Activated CD4-positive, alpha-beta T cell treated with anti-CD3 and anti-CD28 coated beads, Interleukin-2, Interleukin-6, amounts not matched to agents 100 ng/mL and 50 ng/mL, durations not matched to agents 16 hours and 8 hours (primary cell): ENCODE measurements around the gene SSH2.
A peak's percentile ranks its signal among the peaks of the same experiment; 100 is the strongest.
"Not testable (repeated sequence)": the region's sequence is repeated elsewhere in the genome, so short reads cannot be mapped to it uniquely, and the experiment has no call there.

Experiments
- DNase-seq: peaks from one replicate; pipeline ENCODE4 v3.0.0-alpha.2; 2020

The SSH2 gene

DNA sequence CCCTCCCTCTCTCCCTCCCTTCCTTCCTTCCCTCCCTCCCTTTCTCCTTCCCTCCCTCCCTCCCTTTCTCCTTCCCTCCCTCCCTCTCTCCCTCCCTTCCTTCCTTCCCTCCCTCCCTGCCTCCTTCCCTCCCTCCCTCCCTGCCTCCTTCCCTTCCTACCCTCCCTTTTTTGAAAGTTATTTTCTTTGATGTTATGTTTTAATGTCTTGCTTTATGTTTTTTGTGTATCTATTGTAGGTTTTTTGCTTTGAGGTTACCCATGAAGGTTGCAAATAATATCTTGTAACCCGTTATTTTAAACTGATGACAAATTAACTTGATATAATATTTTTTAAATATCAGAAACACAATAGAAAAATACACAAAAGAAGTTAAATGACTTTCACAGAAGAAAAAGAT, 96.2 kb downstream of the SSH2 start:
- no peak for DNase-seq

DNA sequence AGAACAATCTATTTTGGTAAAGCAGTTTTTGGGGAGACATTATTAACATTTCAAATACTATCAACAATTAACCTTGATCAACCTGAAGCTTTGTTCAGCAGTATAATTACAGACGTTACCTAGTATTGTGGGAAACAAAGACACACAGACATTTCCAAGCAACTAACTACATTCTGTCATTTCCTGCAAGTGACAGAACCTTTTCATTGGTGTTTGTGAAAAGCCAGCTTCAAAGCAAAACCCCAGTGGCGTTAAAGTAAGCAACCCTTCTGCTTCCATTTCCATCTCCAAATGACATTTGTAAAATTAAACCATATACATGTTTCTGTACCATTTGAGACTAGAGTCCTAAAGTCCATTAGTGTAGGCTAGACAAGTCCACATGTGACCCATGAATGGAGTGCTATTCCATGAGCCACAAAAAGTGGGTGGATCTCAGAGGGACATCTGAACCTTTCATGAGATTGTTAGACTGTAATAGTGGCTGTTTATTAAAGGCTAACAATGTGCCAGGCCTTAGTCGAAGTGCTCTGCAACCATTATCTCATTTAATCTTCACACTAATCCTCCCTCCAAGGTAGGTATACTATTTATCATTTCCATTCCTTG, 101.2 kb downstream of the SSH2 start:
- no peak for DNase-seq

DNA sequence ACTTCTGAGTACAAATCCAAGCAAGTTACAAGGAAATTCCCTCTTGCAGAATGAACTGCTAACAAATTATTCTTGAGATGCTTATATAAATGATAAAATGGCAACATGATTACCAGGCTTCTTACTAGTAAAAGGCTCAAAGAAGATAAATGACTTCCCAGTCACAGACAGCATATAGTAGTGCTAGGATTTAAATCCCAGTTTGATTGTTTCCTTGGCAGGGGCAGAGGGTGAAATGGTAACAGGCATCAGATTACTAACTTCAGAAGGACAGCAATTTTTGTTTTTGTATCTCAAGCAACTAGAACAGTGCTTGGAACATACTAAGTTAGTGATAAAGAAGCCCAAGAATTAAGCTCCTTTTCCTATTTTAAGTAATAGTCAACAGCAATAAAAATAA, 102.8 kb downstream of the SSH2 start:
- DNase-seq: no peak

DNA sequence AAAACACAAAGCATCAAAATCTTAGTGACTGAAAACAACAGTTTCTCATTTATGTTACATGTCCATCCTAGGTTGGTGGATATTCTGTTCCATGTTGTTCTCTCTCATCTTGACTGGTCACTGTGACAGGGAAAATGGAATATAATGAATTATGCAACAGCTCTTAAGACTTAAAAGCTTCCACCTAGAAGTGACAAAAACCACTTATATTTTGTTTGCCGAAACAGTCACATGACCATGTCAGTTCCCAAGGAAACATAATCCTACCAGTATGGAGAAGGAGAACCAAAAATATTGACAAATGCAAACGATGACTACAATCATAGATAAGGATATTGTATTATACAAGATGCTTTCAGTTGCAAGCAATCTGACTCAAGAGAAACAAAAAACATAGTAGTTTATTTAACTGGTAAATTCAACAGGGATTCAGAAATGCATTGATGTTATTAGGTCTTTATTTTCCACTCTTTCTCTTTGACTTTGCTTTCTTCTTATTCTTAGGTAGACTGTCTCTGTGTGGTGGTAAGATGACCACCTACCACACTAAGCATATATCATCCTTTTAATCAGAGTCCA, 103.8 kb downstream of the SSH2 start:
- no peak for DNase-seq

DNA sequence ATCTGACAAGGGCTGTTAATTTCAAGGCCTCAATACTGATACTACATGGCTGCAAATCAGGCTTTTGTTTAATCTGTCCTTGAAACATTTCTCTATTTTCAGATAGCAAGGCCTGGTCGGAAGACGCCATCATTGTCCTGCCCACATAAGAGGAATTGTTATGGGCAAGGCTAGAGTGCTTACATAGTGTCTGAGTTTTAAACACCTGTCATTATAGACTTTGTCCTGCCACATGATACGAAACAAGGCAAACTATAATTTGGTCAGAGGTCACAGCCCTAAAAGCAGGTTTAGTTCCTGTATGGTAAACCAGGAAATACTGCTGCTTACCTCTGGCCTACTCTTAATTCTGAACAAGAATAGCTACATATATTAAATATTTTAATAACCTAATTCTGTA, 104.4 kb downstream of the SSH2 start:
- DNase-seq: no peak

DNA sequence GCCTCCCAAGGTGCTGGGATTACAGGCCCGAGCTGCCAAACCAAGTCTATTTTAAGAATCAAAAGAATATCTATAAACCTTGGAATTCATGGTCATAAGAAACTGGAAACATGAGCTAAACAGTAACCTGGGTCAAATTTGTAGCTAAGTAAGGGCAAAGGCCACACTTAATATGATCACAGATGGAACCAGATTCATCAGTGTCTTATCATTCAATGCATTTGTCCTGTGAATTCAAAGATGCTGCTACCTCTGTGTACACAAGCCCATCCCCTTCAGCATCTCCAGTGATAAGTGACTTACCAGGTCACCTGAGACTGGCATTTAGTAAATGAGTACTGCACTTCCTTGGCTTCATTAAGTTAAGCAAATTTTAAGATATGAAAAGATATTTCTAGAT, 108.1 kb downstream of the SSH2 start:
- no peak for DNase-seq

DNA sequence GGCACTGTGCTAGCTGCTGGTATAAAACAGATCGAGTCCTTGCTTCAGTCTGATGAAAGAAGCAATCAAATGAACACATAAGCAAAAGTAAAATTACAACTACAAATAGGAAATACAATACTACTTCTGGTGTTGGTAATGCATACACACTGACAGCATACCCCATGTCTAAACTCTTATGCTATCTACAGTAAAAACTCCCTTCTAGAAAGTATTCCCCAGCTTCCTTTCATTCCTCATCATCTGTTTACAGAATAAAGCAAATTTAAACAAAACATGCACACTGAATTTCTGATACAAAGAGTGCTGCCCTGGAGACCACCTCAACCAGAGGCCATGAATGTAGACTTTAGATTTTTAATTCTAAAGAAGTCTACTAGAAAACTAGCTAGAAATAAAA, 109.6 kb downstream of the SSH2 start:
- DNase-seq: no peak

DNA sequence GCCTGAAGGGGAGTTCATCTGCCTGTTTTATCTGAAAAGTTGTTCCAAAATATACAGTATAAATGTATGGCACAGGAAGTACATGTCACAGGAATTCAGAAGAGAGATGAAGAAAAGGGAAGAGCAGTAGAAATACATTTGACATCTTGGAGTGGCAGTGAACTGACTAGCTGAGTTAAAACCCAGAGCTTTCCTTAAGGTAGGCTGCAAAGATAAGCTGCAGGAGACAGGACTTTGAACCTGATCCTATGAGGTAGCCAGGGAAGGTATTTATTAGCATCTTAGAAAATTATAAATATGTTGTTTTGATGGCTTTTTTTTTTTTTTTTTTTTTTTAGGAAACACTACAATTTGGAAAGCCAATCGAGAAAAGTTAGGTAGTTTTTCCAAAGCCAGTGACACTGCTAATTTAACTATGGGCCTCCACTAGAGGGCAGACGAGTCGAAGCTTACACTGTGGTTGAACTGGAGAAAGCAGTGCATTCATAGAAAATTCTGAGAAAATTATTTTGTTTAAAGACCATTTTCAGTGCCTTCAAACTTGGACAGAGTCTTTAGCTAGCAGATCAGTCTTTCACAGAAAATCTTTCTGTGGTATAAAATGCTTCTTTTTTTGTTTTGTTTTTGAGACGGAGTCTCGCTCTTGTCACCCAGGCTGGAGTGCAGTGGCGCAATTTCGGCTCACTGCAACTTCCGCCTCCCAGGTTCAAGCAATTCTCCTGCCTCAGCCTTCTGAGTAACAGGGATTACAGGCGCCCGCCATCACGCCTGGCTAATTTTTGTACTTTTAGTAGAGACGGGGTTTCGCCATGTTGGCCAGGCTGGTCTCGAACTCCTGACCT, 122.3 kb downstream of the SSH2 start:
- DNase-seq: peak; percentile 76

DNA sequence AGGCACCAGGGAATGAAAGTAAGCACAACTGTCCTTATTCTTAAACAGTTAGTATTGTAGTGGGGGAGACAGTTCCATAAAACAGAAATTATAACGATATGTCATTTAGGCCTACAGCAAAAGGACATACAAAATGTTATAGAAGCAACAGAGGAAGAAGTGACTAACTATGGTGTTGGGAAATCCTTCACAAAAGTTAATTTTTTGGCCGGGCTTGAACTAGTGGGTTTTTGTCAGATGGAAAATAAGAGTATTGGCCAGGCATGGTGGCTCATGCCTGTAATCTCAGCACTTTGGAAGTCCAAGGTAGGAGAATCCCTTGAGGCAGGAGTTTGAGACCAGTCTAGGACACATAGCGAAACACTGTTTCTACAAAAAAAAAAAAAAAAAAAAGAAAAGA, 127.8 kb downstream of the SSH2 start:
- DNase-seq: no peak

DNA sequence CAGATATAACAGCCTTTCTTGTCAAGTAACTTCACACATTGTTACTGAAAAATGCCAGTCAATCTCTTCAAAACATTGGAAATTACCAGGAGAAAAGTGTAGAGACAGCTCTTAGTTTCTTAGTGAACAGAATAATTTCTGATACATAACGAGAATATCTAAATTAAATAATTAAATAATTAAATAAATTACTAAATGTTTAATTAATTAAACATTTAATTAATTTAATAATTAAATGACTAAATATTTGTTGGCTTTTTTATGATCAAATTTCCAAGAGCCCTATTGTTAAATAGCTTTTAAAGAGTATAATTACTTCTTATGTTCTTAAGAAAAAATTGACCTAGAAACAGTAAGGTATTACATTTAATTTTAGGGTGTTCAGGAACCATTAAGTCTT, 129.6 kb downstream of the SSH2 start:
- DNase-seq: no peak

DNA sequence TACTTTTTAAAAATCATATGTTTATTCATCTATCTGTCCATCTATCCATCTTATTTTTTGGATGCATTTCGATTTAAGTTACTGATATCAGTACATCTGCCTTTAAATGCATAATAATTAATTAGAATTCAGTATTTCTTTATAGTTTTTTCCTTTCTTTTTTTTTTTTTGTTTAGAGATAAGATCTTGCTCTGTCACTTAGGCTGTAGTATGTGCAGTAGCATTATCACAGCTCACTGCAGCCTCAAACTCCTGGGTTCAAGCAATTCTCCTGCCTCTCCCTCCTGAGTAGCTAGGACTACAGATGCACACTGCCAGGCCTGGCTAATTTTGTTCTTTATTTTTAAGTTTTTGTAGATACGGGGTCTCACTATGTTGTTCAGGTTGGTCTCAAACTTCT, 133.4 kb downstream of the SSH2 start:
- DNase-seq: no peak

DNA sequence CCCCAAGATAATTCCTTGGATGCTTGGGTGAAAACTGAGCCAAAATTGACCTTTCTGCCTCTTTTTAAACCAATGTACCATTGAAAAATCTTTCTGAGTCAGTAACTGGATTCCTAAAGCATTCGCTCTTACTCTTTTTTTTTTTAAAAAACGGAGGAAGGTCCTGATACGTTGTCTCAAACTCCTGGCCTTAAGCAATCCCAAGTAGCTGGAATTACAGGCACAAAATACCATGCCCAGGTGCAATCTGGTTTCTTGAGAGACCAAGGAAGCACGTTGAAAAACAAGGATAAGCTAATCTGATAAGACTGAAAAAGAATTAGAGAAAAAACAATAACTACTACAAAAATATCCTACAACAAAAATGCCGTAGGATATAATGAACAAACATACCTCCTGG, 136.5 kb downstream of the SSH2 start:
- no peak for DNase-seq

DNA sequence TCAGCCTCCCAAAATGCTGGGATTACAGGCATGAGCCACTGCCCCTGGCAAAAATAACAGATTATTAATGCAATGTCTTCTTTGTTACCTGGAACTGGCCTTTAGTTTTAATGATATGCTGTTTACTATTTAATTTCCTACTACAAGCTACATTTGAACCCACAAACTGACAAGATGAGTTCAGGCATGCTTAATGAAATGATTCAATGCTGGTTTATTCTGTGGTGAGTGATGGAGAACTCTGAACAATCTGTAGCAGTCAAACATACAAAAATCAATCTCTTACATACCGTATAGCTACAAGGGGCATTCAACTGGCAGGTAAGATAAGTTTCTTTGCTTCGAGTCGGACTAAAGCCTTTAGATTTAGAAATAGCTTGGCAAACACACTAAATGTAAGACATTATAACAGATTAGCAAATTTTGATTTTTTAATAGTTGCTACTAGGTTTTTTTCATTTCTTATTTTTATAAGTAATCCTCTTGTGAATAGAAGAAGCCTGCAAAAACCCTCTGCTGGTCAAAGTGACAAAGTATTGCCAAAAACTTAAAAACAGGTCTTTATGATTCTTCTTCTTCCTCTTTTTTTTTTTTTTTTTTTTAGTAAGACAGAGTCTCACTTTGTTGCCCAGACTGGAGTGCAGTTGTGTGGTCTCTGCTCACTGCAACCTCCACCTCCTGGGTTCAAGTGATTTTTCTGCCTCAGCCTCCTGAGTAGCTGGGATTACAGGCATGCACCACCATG, 138.5 kb downstream of the SSH2 start:
- no peak for DNase-seq

DNA sequence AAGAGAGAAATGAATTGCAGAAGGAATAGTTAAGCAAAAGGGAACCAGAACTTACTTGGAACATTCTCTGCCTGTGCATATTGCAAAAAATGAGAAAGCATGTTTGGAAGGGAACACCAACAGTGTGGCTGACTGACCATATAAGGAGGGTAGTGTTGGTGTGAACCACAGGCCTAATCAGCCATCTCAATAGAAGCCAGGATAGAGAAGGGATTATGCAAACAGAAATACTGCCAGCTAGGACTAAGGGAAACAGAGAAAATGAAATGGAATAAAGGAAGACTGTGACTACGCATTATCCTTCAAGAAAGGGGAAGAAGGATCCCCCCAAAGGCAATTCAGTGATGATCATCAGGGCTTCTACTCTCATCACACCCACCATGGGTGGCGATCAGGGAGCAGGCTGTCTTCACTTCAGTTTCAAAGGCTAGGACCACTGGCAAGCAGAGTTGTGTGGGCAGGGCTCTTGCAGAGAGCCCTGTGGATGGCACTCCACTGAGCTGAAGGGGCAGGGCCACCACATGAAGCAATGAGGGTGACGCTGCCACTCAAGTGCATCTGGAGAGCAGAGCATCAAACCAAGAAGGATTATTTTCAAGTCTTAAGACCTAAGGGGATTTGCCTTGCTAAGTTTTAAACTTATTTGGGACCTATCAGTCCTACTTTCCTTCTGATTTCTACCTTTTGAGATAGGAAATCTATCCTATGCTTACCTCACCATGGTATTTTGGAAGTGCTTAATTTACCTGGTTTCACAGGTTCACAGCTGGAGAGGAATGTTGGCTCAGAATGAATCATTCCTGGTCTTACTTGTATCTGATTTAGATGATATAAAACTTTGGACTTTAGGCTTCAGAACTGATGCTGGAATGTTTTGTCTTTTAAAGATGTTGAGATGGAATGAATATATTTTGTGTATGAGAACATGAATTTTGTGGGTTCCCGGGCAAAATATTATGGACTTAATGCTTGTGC, 140.5 kb downstream of the SSH2 start:
- DNase-seq: no peak

DNA sequence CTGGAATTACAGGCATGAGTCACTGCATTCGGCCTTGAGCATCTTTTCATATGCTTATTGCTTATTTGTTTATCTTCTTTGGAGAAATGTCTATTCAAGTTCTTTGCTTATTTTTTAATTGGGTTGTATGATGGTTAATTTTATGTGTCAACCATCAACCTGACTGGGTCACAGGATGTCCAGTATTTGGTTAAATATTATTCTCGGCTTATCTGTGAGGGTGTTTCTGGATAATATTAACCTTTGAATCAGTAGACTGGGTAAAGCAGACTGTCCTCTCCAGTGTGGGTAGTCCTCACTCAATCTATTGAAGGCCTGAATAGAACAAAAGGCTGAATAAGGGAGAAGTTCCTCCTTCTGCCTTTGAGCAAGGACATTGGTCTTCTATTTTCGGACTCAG, 142.0 kb downstream of the SSH2 start:
- no peak for DNase-seq

DNA sequence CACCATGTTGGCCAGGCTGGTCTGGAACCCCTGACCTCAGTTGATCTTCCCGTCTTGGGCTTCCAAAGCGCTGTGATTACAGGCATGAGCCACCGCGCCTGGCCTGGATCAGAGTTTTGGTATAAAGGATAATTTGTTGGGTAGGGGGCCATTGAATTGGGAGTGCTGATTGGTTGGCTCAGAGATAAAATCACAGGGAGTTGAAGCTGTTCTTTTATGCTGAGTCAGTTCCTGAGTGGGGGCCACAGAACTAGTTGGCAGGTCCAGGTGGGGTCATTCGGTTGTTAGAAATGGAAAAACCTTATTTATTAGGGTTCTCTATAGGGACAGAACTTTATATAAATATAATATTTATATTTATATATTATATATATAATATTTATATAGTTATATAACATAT, 147.1 kb downstream of the SSH2 start:
- no peak for DNase-seq

DNA sequence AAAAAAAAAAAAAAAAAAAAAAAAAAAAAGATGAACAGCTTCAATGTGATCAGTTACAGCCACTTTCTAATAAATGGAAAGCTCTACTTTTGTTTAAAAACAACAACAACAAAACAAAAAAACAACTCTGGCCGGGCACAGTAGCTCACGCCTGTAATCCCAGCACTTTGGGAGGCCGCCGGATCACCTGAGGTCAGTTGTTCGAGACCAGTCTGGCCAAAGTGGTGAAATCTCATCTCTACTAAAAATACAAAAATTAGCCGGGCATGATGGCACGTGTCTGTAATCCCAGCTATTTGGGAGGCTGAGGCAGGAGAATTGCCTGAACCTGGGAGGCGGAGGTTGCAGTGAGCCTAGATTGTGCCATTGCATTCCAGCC, 150.2 kb downstream of the SSH2 start:
- DNase-seq: not testable (repeated sequence)

DNA sequence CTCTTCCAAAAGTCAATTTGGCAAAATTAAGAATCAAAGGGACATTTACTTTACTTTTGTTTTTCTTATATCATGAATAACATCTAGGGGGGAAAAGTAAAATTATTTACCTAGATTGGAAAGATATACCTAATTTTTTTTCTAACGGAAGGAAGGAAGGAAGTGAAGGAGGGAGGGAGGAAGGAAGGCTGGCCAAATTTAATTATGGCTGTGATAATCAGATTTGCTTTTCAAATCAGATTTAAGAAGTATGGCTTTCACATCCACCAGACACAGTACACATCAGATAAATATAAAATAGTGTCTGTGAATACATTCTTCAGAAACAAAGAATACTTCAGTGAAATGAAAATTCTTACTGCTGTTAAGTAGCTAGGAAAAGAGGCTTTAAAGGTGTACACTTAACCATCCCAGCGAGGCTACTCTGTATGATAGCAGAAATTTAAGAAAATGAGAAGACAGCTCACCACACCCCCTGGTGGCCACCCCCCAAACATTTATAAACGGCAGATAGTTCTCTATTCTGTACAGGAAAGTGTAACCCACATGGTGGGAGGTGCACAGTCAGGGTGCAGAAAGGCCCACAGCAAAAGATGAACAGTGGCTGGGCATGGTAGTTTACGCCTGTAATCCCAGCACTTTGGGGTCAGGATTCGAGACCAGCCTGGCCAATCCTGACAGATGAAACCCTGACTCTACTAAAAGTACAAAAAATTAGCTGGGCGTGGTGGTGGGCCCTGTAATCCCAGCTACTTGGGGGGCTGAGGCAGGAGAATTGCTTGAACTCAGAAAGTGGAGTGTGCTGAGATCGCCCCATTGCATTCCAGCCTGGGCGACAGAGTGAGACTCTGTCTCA, 150.8 kb downstream of the SSH2 start:
- peak; percentile 81 for DNase-seq

DNA sequence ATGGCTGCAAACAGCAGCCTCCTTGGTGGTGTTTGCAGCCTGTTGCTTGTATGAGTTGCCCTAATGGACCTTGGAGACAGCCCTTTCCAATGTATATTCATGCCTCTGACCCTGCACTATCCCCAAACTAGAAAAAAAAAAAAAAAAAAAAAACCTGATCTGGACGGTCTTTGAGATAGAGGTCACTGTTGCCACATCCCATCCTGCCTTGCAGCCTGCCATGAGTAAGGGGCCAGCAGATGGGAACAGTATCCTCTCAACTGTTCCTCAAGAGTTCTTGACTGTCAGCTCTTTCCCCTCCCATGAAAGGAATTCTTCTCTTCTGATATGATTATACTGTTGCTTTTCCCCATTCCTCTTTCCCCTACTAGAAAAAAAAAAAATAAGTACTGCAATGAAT, 152.4 kb downstream of the SSH2 start:
- DNase-seq: no peak

DNA sequence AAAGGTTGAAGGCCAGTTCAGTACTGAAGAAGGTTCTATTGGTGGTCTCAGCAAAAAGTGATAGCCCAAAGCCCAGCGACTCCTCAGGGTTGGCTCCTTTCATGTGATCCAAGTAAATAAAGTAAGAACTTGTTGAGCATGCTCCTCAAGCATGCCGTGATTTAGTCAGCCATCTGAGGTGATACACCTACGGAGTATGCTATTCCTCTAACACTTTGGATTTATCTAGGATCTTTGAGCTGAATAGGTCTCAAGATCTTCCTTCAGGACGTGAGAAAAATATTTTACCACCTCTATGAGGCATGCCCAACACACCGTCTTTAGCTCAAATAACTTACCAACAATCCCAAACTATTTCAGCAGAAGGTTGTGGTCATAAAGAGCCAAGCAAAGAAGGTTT, 154.0 kb downstream of the SSH2 start:
- DNase-seq: no peak

DNA sequence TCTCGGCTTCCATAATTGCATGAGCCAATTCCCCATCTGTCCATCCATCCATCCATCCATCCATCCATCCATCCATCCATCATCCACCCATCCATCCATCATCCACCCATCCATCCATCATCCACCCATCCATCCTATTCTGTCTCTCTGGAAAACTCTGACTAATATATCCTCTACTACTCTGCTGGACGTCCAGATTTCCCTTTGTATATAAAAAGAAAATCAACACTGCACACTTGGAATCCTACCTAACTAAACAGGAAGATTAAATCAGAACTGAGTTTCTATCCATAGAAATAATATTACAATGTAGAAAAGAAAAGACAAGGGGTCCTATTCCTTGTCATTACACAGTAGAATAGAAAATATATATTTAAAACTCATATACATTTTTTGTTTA, 157.0 kb downstream of the SSH2 start:
- DNase-seq: no peak

DNA sequence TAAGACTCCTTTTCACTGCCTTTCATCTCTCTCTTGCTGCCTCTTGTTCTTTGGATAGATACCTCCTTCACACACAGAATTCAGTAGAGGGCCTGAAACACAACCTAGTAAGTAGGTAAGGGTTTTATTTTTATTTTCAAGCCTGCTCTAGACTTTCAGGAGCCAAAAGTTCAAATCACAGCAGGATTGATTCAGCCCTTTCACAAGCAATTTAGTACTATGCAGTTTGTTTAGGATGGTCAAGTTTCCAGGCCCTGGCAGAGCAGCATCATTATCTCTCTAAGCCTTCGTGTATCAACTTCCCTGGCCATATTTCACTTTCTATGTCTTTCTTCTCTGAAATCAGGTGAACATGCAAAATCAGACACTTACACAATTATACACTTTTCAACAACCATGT, 158.5 kb downstream of the SSH2 start:
- DNase-seq: no peak
